Measurements from ENCODE around the gene GP2.

Gene GP2

DNA sequence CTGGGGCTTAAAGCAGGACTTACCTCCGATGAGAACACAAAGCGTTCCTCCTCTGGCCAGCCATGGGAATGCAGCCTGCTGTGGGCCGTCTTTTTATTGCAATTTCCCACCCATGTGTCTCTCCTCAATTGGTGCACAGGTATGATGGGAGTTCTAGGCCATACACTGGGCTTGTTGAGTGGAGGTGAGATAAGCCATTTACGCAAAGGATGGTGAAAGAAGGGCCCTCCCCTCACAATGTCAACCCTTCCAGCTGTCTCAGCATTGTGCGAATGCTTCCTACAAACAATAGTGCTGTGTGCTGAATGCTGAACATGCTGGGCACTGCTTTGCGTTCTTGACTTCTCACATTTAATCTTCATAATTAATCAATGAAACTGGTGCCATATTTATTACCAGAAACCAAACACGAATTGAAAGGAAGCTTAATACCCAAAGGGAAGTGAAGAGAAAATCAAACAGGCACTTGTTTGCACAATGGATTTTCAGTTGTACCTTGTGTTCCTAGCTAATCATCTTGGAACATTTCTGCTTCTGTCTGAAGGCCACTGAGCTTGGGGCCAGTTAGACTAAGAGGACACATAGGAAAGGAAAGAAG is at the start of gene GP2:
Gene GP2, minus strand, starts transcription at position 70 of the 598 bp plus-strand sequence. CDS start 1,082 bp downstream, outside the sequence.
- no peak for DNase-seq (ENCODE audit: low read depth in 2 of 2)

DNA sequence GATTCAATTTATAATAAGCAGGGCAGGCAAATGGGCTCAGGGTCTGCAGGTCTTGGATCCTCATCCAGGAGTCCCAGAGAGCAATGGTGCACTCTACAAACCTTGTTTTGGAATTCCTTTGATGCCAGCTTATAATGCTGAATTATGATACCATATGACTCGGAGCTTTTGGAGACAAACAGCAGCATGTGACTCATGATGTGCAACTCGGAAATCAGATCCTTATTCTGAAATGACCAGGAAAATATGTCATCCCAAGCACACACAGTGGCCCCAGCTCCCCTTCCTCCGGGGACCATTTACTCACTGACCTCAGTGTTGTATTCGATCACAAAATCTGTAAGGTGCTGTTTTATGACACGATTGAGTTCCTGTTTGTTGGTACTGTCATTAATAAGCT is 45.4 kb upstream of the GP2 start:
- no peak for DNase-seq (ENCODE audit: low read depth in 2 of 2)

DNA sequence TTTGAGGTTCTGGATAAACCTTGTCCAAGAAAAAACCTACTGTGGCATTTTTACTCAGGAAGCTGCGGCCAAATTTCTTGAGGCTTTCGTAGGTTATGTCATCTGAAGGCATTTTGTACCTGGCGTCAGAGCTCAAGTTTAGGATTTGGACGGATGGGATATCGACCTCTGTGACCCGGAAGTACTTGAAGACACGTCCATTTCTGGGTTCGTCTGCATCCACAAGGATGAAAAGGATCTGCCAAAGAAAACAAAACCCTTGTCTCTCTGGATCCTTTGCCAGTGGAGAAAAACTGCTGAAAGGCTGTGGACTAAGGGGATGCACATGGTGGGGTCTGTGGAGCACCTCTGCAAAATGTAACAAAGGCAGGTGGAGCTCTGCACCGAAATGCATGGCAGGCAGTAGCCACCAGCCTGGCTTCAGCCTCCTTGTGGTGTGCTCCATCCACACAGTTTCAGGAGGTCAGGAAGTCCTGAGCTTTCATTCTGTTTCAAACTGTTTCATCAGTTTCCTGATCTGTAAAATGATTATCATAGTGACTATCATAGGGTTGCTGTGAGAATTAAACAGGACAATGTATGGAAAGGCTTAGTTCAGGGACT is 42.2 kb upstream of the GP2 start:
- no peak for DNase-seq (ENCODE audit: low read depth in 2 of 2)

DNA sequence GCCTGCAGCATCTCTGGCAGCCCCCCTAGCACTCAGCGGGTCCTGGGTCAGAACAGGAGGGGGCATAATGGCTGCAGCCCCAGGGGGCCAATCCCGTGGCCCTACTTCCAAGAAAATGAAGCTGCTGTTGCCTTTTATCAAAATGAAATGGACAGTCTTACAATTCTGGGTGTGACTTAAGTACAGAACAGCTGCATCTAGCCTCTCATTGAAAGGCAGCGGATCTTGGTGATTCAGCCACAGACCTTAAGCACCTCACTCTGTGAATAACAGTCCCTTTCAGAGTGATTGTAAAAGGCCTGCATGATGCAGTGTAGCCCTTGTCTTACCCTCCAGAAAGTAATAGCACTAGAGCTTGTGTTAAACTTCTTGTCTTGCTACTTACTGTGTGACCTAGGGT is 36.7 kb upstream of the GP2 start:
- no peak for DNase-seq (ENCODE audit: low read depth in 2 of 2)

- DNase-seq (ENCODE audit: low read depth in 2 of 2) = no peak
Observed at GRCh38 chr16:20363191-20363590, 35.9 kb upstream of the GP2 start.

- DNase-seq (ENCODE audit: low read depth in 2 of 2) = no peak
Observed at GRCh38 chr16:20359997-20360396, 32.7 kb upstream of the GP2 start.

DNA sequence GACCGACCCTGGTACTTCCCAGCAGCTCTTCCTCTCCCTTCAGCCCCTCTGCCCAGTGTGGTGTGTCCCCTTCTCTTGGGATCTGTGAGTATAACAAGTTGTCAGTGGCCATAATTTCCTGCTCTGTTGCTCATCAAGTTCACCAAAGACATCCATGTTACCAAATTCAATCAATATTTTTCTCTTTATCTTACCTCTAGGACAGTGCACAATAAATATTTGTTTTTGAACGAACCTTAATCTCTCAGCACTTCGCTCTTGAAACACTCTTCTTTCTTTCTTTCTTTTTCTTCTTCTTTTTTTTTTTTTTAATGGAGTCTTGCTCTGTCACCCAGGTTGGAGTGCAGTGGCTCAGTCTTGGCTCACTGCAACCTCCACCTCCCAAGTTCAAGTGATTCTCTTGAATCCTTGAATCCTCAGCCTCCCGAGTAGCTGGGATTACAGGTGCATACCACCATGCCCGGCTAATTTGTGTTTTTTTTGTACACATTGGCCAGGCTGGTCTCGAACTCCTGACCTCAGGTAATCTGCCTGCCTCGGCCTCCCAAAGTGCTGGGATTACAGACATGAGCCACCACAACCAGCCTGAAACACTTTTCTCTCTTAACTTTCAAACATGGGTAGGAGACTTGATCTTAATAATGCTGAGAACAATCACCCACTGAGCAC is 27.9 kb upstream of the GP2 start:
- no peak for DNase-seq (ENCODE audit: low read depth in 2 of 2)

GRCh38 chr16:20353379-20353778 is 26.1 kb upstream of the GP2 start:
- no peak for DNase-seq (ENCODE audit: low read depth in 2 of 2)

GRCh38 chr16:20352615-20353014 is 25.3 kb upstream of the GP2 start, which contains the start of gene UMOD:
Gene UMOD, minus strand, starts transcription at chr16:20352715. Its CDS starts 1,978 bp downstream, at chr16:20350737.
- DNase-seq (ENCODE audit: low read depth in 2 of 2) = no peak

DNA sequence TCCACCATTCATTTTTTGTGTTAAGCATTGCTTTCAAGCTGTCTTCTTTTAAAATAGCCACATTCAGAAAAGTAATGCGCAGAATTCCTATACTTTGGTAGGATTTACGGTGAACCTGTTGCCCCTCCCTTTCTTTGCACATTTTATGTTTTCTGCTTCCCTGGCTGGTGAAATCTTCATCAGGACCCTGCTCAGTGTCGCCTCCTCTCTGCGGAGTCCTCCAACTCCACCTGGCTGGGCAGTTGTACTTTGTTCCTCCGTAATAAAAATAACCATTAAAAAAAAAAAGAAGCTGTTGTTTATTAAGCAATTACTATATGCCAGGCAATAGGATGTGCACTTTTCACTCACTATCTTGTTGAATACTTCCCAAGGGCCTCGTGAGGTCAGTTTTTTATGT is 22.3 kb upstream of the GP2 start:
- no peak for DNase-seq (ENCODE audit: low read depth in 2 of 2)

DNA sequence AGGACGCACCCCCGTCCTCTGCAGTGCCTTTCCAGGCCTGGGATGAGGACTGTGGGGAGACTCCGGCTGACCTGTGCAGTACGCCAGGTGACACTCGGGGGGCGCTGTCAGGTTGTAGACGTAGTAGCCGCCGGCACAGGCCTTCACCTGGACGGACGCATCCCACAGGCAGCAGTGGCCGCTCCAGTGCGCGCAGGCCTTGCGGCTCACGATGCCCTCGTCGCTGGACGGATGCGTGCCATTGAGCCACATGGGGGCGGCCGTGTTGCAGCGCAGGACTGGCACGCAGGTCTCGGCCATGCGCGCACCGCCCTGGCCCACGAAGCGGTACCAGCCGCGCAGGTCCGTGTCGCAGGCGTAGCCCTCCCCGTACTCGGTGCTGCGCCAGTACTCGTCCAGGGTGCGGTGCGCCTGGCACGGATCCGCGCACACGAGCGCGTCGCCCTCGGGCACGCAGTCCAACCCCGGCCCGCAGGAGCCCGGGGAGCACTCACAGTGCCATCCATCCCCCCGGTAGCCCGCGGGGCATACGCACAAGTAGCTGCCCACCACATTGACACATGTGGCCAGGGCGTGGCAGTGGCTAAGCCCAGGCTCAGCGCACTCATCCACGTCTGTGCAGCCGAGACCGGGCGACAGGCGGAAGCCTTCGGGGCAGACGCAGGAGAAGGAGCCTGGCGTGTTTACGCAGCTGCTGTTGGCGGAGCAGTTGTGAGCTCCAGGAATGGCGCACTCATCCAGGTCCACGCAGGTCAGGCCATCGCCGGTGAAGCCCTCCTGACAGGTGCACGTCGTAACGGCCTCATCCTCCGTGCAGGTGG is 21.3 kb upstream of the GP2 start:
- no peak for DNase-seq (ENCODE audit: low read depth in 2 of 2)

DNA sequence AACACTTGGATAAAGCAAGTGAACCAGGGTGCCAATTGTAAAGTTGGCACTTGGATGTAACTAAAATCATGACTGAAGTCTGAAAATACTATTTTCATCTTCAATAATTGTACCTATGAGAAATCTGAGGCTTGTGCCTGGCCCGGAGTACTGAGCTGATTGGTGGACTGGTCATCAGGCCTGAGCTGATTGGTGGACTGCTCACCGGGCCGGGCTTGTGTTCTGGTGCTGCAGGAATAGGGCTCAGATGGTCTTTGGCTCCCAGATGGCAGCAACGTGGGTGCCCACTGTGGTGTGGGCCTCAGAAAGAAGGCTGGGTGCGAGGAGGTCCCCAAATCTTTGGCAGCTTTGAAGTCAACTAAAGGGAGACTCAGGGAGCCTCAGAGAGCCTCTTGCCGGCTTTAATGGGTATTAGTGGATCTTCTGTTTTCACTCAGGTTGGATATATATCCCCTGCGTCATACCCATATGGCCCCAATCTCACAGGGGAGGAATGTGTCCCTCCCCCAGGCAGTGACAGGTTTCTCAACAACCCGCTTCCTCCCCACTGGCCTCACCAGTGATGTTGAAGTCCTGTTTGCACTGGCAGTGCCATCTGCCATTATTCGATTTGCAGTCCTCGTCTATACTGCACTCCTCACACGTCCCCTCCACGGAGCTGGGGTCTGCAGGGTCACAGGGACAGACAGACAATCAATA is 20.5 kb upstream of the GP2 start:
- no peak for DNase-seq (ENCODE audit: low read depth in 2 of 2)

DNA sequence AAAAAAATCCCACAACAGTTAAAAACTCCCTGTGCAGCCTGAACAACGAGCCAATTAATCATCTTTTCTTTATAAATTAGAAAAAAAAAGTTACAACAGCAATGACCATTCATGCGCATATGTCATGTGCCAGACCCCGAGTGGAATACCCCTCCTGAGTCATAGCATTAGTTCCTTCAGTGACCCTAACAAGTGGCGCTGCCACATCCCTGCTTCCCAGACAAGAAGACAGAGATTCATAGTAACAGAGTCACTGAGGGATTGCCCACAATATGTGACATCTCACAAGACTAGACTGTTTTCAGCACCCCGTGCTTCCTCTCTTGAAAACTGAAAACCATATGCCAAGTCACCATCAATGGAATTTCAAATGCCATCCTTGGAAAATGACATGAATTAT is 17.3 kb upstream of the GP2 start:
- DNase-seq (ENCODE audit: low read depth in 2 of 2) = no peak

DNA sequence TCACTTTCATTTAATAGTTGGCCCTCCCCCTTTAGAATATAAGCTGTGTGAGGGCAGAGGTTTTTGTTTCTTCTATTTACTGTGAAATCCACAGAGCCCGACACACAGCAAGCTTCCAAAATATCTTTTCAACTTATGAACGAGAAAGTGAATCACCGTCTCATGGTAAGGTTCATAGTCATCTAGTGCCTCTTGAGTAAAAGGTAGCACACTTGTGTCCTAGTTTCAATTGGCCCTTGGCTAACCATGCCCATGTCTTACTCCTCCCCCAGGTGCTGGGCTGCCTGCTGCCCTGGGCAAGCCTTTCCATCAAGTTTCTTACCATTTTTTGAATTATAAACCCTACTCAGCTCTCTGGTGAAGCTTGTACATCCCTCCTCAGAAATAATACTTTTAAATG is 12.4 kb upstream of the GP2 start:
- no peak for DNase-seq (ENCODE audit: low read depth in 2 of 2)

DNA sequence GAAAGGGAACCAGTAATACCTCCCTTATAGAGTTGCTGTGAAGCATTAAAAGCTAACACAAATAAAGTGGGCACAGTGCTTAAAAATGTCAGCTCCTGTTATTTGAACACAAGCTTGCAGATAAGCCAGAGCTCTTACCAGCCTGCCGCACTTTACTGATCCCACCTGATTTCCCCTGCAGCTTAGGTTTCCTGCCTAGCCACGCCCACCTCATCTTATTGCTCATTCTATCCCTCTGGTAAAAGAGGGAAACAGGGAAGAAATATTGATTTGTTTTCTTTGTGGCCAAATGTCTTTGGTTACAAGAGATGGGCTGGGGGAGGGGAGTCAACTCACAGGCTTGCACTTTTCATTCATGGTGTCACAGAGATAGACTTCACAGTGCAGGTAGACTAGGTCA is 9.6 kb upstream of the GP2 start:
- no peak for DNase-seq (ENCODE audit: low read depth in 2 of 2)

GRCh38 chr16:20334396-20334795 is 7.1 kb upstream of the GP2 start:
- DNase-seq (ENCODE audit: low read depth in 2 of 2) = no peak

GRCh38 chr16:20333120-20333519 is 5.8 kb upstream of the GP2 start:
- DNase-seq (ENCODE audit: low read depth in 2 of 2) = no peak

DNA sequence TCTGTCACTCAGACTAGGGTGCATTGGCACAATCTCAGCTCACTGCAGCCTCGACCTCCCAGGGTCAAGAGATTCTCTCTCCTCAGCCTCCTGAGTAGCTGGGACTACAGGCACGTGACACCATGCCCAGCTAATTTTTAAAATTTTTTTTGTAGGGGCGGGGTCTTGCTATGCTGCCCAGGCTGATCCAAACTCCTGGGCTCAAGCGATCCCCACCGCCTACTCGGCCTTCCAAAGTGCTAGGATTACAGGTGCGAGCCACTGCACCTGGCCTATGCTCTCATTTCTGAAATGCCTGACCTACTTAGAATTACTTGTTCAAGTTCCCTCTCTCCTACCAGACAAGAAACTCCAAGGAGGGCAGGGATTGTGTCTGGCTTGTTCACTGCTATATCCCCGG is 5.1 kb upstream of the GP2 start:
- DNase-seq (ENCODE audit: low read depth in 2 of 2) = no peak

GRCh38 chr16:20331635-20332034 is 4.3 kb upstream of the GP2 start:
- DNase-seq (ENCODE audit: low read depth in 2 of 2) = no peak

GRCh38 chr16:20329392-20330138 is 2.3 kb upstream of the GP2 start:
- DNase-seq (ENCODE audit: low read depth in 2 of 2) = no peak

GRCh38 chr16:20326321-20326720 is 992 bp downstream of the GP2 start:
- no peak for DNase-seq (ENCODE audit: low read depth in 2 of 2)
